Mesodermal cell (in vitro differentiated cells): ENCODE data around the gene FRMD8.

ENCODE experiments used
- H3K27ac ChIP-seq: 2 replicates; pipeline ENCODE4 v1.7.0; 2013; ENCODE audit warnings: mild to moderate bottlenecking, low read depth, low read length, moderate library complexity; ENCODE audit not compliant: severe bottlenecking
- H3K36me3 ChIP-seq: 2 replicates; pipeline ENCODE4 v1.7.1; 2013; ENCODE audit warnings: mild to moderate bottlenecking, low read length, moderate library complexity; ENCODE audit not compliant: control insufficient read depth, insufficient read depth
- H3K4me1 ChIP-seq: one replicate; pipeline ENCODE4 v1.7.1; 2013; ENCODE audit warnings: mild to moderate bottlenecking, low read length; ENCODE audit not compliant: insufficient read depth, control insufficient read depth, poor library complexity, severe bottlenecking
- H3K4me3 ChIP-seq: 2 replicates; pipeline ENCODE4 v1.7.0; 2013; ENCODE audit warnings: low read length, control low read depth, mild to moderate bottlenecking; ENCODE audit not compliant: insufficient read depth, poor library complexity, severe bottlenecking; ENCODE audit errors: extremely low read depth
- H3K9me3 ChIP-seq: 2 replicates; pipeline ENCODE4 v1.7.1; 2013; ENCODE audit warnings: mild to moderate bottlenecking, low read length, moderate library complexity; ENCODE audit not compliant: control insufficient read depth
- WGBS, 2 experiments: methylation state at CpG; one replicate each; pipeline ENCODE4 v1.1.5; 2013; ENCODE audit warnings: missing lambda C conversion rate in 2 of 2; ENCODE audit not compliant: insufficient coverage in 2 of 2; 5-methylcytosine and 5-hydroxymethylcytosine counted together

Gene FRMD8

GRCh38 chr11:65427691-65428577 lies 41.5 kb downstream of the FRMD8 start:
- WGBS, 2 experiments = 79 to 89% methylated on average over 4 to 8 of the region's 11 CpGs
- Histone ChIP-seq H3K27ac (peak overlapping the region; percentile 19), H3K36me3 (peaks cover 83% of the 10 kb centered on the region), H3K4me1 (peaks cover 19% of the 10 kb centered on the region), H3K9me3 (no peaks in the 10 kb centered on the region), H3K4me3 (peak overlapping the region; percentile 93)

- peaks cover 17% of the 10 kb centered on the region for H3K4me1 ChIP-seq
- peak overlapping the region; percentile 93 for H3K4me3 ChIP-seq
- H3K36me3 ChIP-seq = peaks cover 86% of the 10 kb centered on the region
- no peaks in the 10 kb centered on the region for H3K9me3 ChIP-seq
- peak overlapping the region; percentile 19 for H3K27ac ChIP-seq
- WGBS, 2 experiments = 91 to 100% methylated on average over 1 of the region's 5 CpGs
Measured at GRCh38 chr11:65428578-65429067, 42.2 kb downstream of the FRMD8 start.

- H3K9me3 ChIP-seq = no peaks in the 10 kb centered on the region
- H3K4me3 ChIP-seq = peak overlapping the region; percentile 93
- H3K36me3 ChIP-seq = peaks cover 86% of the 10 kb centered on the region
- H3K4me1 ChIP-seq = peaks cover 17% of the 10 kb centered on the region
- 53 to 71% methylated on average over 3 of the region's 9 CpGs for WGBS, 2 experiments
- no peak overlapping the region for H3K27ac ChIP-seq
Measured at GRCh38 chr11:65429068-65429681, 42.7 kb downstream of the FRMD8 start.

- 49 to 67% methylated on average over 3 to 6 of the region's 9 CpGs for WGBS, 2 experiments
- Histone ChIP-seq H3K4me1 (peaks cover 17% of the 10 kb centered on the region), H3K36me3 (peaks cover 86% of the 10 kb centered on the region)
Measured at GRCh38 chr11:65429724-65430405, 43.4 kb downstream of the FRMD8 start.

GRCh38 chr11:65430406-65431217 lies 44.2 kb downstream of the FRMD8 start:
- WGBS, 2 experiments = 89 to 94% methylated on average over 3 of the region's 6 CpGs
- H3K4me1 ChIP-seq = peaks cover 17% of the 10 kb centered on the region
- H3K4me3 ChIP-seq = peak overlapping the region; percentile 93
- no peaks in the 10 kb centered on the region for H3K9me3 ChIP-seq
- H3K36me3 ChIP-seq = peaks cover 86% of the 10 kb centered on the region
- peak overlapping the region; percentile 56 for H3K27ac ChIP-seq

More at GRCh38 chr11:65429724-65430405, 43.4 kb downstream of the FRMD8 start:
- H3K9me3 ChIP-seq = no peaks in the 10 kb centered on the region
- peak overlapping the region; percentile 93 for H3K4me3 ChIP-seq
- peak overlapping the region; percentile 56 for H3K27ac ChIP-seq

GRCh38 chr11:65431451-65432099 lies 45.1 kb downstream of the FRMD8 start:
- H3K4me3 ChIP-seq = peak overlapping the region; percentile 14
- H3K4me1 ChIP-seq = peaks cover 14% of the 10 kb centered on the region
- WGBS, 2 experiments = 92% methylated on average over 2 of the region's 4 CpGs; no CpG with 5 or more reads in 1 of the 2 experiments
- no peaks in the 10 kb centered on the region for H3K9me3 ChIP-seq
- H3K36me3 ChIP-seq = peaks cover 86% of the 10 kb centered on the region
- no peak overlapping the region for H3K27ac ChIP-seq

GRCh38 chr11:65432100-65432650 lies 45.7 kb downstream of the FRMD8 start:
- peaks cover 83% of the 10 kb centered on the region for H3K36me3 ChIP-seq
- peak overlapping the region; percentile 14 for H3K4me3 ChIP-seq
- H3K4me1 ChIP-seq = peaks cover 11% of the 10 kb centered on the region
- WGBS, 2 experiments = no CpG with 5 or more reads among the region's 2 CpGs
- no peak overlapping the region for H3K27ac ChIP-seq
- no peaks in the 10 kb centered on the region for H3K9me3 ChIP-seq

GRCh38 chr11:65432686-65433582 lies 46.5 kb downstream of the FRMD8 start:
- no peaks in the 10 kb centered on the region for H3K9me3 ChIP-seq
- H3K36me3 ChIP-seq = peaks cover 83% of the 10 kb centered on the region
- H3K27ac ChIP-seq = no peak overlapping the region
- no peak overlapping the region for H3K4me3 ChIP-seq
- peaks cover 6% of the 10 kb centered on the region for H3K4me1 ChIP-seq
- 100% methylated on average over 1 of the region's 1 CpG; no CpG with 5 or more reads in 1 of the 2 experiments for WGBS, 2 experiments

- H3K4me3 ChIP-seq = no peak overlapping the region
- H3K36me3 ChIP-seq = peaks cover 83% of the 10 kb centered on the region
- no peak overlapping the region for H3K27ac ChIP-seq
- H3K9me3 ChIP-seq = no peaks in the 10 kb centered on the region
- H3K4me1 ChIP-seq = no peaks in the 10 kb centered on the region
- WGBS, 2 experiments = no CpG with 5 or more reads among the region's 2 CpGs
Measured at GRCh38 chr11:65433657-65434056, 47.2 kb downstream of the FRMD8 start.
